GM19452 (cell line): Measurements from ENCODE around the gene CSNK1G3.
"Not testable (repeated sequence)": the region's sequence is repeated elsewhere in the genome, so short reads cannot be mapped to it uniquely, and the experiment has no call there.

Experiments used
- ATAC-seq: cut with Tn5 transposase; IDR thresholded peaks from one replicate; pipeline ENCODE4 v1.9.1; 2021; ENCODE audit not compliant: unreplicated experiment

Gene CSNK1G3

DNA sequence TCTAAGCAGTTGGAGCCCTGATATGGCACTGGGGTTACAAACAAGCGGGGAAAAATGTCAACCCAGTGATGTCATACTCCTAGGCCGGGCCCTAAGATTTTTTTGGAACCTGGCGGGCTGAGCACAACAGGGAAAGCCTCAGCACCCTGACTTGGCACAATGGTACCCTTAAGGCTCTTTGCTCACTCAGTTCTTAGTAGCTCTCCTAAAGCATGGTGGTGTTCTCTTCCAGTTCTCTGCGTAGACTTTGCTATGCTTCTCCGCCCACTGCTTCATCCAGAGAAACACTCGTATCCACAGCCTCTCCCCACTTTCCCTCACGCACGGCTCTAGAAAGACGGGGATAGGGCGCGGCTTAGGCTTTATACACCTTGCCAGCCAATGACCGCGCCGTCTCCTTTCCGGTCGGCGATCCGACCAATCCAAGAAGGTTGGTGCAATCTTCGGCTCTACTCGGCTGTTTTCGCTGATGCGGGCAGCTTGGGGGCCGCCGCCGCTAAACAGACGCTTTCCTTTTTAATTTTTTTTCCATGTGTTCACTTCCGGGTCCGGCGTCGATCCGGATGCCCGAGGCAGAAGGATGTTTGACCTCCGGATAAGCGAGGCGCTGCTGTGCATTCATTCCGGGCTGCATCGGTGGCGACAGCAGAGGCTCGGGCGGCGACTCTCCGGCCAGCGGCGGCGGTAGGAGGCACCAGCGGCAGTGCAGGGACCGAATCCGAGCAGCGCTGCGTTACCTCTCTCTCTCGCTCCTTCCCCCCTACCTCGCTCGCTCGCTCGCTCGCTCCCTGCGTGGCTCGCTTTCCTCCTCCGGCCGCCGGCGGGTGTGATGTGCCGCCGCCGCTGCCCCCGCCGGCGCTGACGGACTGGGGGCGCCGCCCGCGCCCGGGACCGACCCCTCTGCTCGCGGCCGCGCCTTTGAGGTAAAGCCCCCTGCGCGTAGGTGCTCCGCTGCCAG lies at the start of gene CSNK1G3:
TSS of gene CSNK1G3 (plus strand) at position 530 of the 958 bp plus-strand sequence. CDS start 33,487 bp downstream, outside the sequence.
- ATAC-seq, result peak; percentile 93

DNA sequence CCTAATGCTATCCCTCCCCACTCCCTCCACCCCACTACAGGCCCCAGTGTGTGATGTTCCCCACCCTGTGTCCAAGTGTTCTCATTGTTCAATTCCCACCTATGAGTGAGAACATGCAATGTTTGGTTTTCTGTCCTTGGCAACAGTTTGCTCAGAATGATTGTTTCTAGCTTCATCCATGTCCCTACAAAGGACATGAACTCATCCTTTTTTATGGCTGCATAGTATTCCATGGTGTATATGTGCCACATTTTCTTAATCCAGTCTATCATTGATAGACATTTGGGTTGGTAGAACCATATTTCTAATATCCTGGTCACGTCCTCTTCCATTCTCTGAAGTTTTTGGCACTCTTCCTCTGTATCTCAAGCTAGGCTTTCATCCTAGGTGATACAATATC lies 45.1 kb upstream of the CSNK1G3 start:
- ATAC-seq, result not testable (repeated sequence)

DNA sequence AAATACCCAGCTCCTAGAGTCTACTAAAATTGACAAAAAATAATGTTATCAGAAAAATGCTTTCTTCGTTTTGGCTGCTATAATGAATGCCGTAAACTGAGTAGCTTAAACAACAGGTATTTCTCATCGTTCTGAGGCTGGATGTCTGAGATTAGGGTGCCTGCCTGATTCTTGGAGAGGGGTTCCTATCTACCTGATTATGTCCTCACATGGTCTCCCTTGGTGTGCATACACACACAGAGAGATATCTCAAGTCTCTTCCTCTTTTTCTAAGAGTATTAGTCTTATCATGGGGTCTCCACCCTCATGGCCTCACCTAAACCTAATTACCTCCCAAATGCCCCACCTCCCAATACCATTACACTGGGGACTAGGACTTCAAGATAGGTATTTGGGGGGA lies 40.6 kb upstream of the CSNK1G3 start:
- no peak for ATAC-seq

DNA sequence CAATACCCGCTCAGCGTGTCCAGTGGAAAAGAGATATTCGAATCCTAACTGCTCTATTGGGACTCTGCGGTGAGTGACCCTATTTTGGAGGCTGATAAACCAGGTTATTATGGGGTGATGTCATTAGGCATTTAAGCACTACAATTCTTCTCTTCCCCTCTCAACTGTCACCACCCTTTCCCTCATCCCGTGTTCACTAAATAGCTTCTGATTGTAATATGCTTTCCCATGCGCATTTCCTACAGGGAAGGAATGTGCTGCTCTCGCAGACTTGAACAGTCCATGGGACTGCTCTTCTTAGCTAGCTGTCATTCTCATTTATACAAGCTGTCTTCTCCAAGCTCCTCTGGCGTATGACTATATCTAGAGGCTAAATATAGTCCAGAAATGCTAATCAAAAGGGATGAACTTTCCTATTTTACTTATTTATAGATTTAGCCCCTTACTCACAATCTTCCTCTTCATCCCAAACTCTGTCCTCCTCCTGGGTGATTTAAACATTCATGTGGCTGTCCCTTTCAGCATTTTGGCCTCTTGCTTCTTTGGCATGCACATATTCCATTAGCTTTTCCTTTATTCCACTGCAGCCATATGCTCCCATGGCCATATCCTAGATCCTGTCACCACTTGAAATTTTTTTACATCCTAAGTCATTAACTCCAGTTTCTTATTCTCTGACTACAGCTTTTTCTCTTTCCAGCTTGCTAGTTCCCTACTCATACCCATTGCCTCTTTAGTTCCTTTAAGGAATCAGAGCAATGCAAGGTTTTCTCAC lies 39.6 kb upstream of the CSNK1G3 start:
- no peak for ATAC-seq

DNA sequence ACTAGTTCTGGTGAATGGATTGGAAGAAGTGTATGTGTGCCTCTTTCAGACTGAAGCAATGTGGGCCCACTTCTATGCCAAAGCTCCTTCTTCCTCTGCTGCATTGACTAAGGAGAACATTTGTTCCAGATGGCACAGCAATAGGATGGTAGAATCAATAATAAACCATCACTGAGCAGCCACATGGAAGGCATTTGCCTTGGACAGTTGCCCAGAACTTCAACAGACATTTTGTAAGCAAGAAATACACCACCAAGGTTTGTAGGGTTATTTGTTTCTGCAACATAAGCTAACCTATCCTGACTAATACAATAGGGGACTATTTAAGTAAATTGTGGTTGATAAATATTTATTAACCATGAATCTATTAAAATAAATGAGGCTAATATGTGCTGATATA lies 37.7 kb upstream of the CSNK1G3 start:
- no peak for ATAC-seq

DNA sequence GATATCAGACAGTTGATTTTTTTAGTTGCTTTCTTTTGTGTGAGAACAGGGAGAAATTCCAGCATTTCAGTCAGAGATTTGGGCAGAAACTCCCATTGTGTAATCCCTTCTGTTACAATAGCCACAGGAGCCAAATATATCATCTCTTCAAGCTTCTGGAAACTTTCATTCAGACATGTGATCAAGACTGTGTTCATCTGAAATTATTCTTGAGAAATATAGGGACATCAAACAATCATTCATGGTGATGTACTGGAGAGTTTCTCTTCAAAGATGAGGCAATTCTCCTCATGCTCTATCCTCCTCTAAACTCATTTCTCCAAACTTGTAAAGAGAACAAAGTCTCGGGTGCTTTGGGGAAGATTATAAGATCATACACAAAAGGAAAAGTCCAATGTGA lies 35.2 kb upstream of the CSNK1G3 start:
- no peak for ATAC-seq

DNA sequence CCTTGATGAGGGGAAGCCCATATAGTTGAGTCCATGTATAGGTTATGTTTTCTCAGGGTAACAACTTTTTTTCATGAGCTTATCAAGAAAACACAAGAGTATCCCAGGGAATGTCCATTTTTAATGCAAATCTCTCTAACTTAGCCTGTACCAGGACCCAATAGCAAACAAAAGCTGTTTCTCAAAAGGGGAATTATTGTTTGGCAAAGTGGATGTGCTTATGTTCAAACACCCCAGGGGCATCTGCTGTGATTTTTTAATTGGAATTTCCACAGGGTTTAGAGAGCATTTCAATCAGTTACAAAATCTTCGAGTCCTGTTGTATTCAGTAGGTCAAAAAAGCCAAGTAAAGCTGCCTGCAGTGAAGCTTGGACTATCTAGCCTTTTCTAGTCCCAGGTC lies 33.4 kb upstream of the CSNK1G3 start:
- ATAC-seq, result no peak

DNA sequence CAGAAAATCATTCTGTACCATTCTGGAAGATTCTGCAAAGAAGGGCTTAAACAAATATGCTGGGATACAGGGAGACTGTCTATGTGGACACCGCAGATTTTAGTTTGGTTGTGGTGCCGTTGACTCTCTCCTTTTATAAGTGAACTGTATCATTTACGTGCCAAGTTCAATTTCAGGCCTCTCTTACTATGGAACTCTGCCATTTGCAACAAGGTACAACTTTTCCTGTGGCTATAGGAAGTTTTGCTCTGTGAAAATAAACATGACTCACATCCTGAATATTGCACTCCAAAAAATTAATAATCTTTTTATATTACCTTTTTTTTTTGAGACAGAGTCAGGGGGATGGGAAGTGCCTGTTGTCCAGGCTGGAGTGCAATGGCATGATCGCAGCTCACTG lies 29.7 kb upstream of the CSNK1G3 start:
- no peak for ATAC-seq

DNA sequence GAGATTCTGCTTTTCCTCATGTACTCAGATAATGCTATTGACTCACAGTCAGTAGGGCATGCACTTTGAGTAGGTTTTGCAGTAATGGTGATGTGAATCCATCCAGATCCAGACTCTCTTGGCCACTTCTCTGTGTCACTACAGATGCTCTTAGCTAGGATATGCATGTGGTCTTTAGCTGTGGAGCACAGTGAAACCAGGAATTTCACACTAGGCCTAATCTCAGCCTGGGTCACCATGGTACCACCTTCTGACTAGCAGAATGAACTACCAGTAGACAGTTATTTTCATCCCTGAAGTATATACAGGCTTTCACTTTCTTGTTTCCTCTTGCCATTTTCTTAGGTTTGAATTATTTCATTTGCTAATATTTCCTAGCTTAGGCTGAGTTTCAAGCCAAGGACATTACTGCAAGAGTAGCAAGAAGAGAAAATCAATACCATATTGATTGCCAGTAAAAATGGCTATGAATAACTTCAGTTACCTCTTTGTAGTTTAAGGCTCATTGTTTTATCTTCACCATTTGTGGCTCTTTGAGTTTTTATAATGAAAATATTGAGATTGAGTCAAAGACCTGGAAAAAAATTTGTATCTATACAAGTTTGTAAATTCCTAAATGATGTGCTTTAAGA lies 28.4 kb upstream of the CSNK1G3 start:
- no peak for ATAC-seq

DNA sequence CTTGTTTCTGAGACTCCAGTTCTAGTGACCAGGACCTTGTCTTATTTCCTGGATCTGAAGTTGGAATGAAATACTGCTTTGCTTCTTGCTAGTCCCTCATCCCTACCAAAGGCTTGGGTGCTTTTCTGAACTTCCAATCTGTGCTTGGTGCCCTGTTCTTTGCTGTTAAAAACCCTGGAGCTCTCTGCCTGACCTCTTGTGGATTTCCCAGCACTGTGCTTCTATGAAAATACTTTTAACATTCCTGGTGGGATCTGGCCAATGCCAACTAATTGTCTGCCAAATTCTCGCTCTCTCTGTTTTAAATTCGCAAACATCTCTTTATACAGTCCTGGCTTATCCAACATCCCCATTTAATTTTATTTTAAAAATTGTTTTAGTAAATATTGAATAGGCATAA lies 26.7 kb upstream of the CSNK1G3 start:
- ATAC-seq, result no peak

DNA sequence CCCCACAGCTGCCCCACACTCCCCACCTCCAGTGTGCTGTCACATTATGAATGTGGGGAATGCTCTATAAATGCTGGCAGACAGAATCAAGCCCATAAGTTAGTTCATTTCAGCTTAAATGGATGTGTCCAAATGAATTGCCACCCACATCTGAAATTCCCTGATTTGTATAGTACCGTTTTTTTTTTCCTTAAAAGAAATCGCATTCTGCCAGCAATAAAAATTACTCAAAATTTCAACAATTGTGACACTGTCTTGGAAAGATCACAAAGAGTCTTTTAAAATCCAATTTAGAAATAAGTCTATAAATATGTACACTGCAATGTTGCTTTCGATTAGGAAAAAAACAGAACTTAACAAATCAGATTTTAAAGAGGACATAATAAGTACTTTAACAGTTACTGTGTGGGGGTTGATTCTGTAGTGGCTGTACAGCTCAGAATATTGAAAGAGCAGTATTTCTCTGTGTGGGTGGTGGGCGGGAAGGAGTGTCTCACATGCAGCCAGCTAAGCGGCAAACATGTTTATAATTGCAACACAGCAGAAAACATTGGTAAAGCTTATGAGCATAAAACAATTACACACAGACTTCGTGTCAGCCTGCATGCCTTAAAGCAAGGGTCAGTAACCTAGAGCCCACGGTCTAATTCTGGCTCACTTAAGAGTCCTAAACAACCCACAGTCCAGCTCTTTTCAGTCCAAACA lies 24.9 kb upstream of the CSNK1G3 start:
- no peak for ATAC-seq

DNA sequence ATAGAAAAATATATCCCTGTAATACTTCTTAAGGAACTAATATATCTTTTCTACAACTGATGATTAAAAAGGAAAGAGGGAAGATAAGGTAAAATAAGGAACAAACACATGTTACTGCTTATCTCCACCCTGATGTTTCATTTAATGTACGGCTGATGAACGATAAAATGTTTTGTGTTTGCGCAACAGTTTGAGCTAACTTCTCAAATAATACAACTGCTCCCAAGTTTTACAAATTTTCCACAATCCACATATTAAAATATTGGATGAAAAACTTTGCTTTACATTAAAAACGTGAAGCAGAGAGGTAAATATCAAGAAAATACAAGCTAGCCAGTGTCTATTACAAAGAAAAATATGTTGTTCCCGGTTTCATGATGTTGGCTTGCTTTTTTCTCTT lies 21.0 kb upstream of the CSNK1G3 start:
- ATAC-seq, result no peak

DNA sequence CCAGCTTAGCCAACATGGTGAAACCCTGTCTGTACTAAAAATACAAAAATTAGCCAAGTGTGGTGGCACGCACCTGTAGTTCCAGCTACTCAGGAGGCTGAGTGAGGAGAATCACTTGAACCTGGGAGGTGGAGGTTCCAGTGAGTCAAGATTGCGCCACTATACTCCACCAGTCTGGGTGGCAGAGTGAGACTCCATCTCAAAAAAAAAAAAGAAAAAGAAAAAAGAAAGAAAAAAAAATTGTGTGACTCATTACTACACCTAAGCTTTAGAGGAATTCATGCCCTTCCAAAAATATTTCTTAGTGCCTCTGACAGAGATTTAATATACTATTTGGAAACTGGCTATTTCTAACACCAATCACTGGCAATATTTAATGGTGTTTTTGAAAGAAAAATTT lies 16.8 kb upstream of the CSNK1G3 start:
- ATAC-seq, result not testable (repeated sequence)

DNA sequence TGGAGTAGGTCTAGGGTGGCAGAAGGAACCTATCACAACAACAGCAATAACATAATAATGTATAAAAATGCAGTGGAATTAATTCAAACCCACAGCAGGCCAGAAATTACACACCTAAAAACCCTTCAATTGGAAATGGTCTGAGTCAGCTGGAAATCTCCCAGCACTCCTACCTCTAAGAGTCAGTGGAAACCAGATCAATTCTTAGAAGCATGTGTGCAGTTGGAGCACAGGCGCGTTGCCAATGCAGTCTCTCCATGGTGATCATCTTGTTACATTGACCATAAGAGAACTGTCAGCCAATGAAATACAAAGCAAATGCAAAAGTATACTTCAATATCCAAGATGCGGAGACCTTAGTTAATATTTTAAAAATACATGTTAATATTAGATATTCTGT lies 15.1 kb upstream of the CSNK1G3 start:
- ATAC-seq, result no peak

DNA sequence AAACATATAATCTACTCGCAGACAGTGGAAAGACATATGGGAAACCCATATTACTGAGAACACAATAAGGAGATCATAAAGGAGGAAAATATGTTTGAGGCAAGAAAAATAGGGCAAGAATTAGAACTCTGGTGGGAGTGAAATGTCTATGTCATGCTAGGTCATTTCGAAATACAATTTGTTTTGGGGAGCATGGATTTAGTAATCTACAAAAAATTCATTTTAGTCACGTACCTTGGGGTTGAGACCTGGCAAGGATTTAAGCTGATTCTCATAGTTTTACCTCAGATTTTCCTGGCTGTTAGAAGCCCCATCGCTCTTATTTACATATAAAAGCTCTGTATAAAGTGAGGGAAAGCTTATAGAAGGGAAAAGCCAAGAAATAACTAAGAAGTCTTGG lies 11.5 kb upstream of the CSNK1G3 start:
- no peak for ATAC-seq

DNA sequence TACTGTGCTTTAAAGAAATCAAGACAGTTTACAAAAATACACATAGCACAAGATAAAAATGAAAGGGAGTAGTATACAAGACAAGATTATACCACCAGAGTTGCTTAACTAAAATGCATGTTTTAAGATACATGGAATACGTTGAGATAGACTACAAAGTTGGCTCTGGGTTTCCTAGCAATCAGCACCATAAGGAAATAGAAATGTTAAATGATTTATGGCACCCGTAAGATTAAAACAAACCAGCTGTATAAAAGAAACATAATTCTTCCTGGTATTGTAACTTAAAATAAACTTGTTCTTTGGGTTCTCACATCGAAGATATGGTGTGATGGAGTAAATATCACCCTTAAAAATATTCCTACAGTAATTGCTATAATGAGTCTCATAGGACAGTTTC lies 9.9 kb upstream of the CSNK1G3 start:
- ATAC-seq, result no peak

DNA sequence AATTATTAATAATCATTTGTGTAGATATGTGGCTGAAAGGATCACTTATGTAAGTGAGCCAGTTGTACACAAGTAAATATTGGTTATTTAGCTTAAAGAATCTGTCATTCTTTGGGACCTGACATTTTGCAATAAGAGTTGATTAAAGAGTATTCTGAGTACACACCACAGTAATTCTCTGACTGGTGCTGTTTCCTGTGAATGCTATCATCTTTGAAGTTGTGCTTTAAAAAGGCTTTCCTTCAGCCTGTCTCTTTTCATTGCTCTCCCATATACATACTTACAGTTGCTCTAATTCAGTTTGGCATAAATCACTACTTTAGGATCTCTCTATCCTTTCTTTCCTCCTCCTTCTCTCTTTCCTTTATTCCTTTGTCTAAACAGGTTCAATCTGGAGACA lies 8.7 kb upstream of the CSNK1G3 start:
- ATAC-seq, result no peak

DNA sequence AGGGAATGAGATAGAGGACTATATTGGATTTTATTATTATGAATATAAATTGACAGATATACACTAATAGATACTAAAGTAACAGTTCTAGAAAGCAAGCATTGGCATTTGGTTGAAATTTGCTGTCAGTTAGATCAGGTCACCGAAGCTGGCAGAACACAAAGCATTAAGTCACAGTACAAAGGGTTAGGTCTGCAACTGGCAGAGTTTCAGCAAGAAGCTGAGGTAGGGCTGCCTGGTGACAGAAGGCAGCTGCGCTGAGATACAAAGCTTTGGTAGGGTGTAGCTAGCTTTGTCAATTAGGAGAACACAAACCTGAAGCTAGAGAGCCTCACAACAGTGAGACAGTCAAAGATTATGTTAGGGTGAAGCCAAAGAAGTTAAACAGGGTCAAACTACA lies 6.3 kb upstream of the CSNK1G3 start:
- ATAC-seq, result no peak

DNA sequence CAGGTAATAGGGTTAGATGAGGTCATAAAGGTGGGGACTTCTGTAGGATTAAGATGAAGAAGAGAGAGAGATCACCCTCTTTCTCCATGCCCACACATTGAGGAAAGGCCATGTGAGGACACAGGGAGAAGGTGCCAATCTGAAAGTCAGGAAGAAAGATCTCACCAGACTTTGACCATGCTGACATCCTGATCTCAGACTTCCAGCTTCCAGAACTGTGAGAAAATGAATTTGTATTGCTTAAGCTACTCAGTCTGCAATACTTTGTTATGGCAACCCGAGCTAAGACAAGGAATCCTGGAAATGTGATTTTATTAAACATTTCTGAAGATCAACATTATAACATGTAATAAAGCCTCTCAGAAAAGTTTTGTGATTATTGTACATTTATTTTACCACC lies 3.5 kb upstream of the CSNK1G3 start:
- no peak for ATAC-seq

DNA sequence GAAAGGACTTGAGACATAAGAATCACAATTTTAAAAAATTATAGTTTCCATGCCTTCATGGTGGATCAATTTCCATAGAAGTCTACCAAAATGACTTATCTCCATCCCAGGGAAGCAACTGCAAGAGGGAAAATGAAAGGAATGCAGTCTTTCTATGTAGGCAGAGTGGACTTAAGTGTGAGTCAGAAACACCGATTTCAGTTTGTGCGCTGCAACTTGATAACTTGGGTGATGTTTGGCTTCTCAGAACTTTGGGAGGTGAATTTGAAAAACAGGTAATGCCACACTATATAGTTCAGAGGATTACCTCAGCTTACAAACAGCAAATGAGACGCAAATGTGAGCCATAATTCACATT lies 708 bp upstream of the CSNK1G3 start:
- no peak for ATAC-seq
